Sigmoid colon (tissue), 7 donors: ENCODE data around the gene DNAJC5. TPM values are rescaled to one million over a fixed set of nuclear protein-coding genes. Genes with fewer than 3 reads are reported as not detected.

ENCODE experiments used
- DNase-seq: peaks from one replicate; pipeline ENCODE4 v3.0.0-alpha.2; 2019
- H3K27ac ChIP-seq, 4 donors: fragments of 200-600 bp; sonication (generic); one replicate each; pipeline ENCODE4 v1.5.1; 2016 to 2019; ENCODE audit warnings: mild to moderate bottlenecking in 1 of 4
- H3K27me3 ChIP-seq, 3 donors: fragments of 200-600 bp; sonication (generic); one replicate each; pipeline ENCODE4 v1.5.1; 2019; ENCODE audit warnings: mild to moderate bottlenecking in 1 of 3
- H3K36me3 ChIP-seq, 4 donors: fragments of 200-600 bp; sonication (generic); one replicate each; pipeline ENCODE4 v1.5.1; 2016 to 2019
- H3K4me1 ChIP-seq, 4 donors: fragments of 200-600 bp; sonication (generic); one replicate each; pipeline ENCODE4 v1.5.1; 2017 to 2019
- H3K4me3 ChIP-seq, 4 donors: fragments of 200-600 bp; sonication (generic); one replicate each; pipeline ENCODE4 v1.5.1; 2017 to 2019; ENCODE audit warnings: mild to moderate bottlenecking in 2 of 4, moderate library complexity in 1 of 4
- H3K9me3 ChIP-seq, 4 donors: fragments of 200-600 bp in 3 of 4; sonication (generic) in 3 of 4; one replicate each; pipeline versions ENCODE4 v1.5.1 to v1.6.1; 2013 to 2019
- EP300 ChIP-seq, 4 donors: sonication (generic); formaldehyde crosslinking; IDR thresholded peaks; one replicate each; pipeline ENCODE4 v1.6.1; 2017; ENCODE audit warnings: antibody characterized with exemption in 4 of 4
- POLR2A ChIP-seq, 2 donors: fragments of 450-650 bp; IDR thresholded peaks; one replicate each; pipeline ENCODE4 v1.6.1; 2016; ENCODE audit warnings: antibody characterized with exemption in 2 of 2, mild to moderate bottlenecking in 2 of 2, moderate library complexity in 2 of 2
- POLR2AphosphoS5 ChIP-seq, 4 donors: sonication (generic); formaldehyde crosslinking; IDR thresholded peaks; one replicate each; pipeline ENCODE4 v1.6.1; 2017; ENCODE audit warnings: antibody characterized with exemption in 4 of 4
- WGBS, 2 donors: extraction: QIAGEN DNeasy Blood & Tissue Kit; methylation state at CpG; one replicate each; pipeline ENCODE4 v1.1.7; 2013; 5-methylcytosine and 5-hydroxymethylcytosine counted together
- intact Hi-C: fragments of 100-400 bp; cut with DNase I; formaldehyde crosslinking; loops from one replicate; pipeline ENCODE4 v1.15.1; 2023
- polyA plus RNA-seq, 3 donors: library from polyadenylated mRNA; stranded (reverse); fragments of 200-250 nt; gene quantifications; one replicate each; pipeline ENCODE4 v1.2.3, GENCODE V29; 2013
- total RNA-seq, 4 donors: library from RNA; depleted of rRNA; stranded (reverse); fragments of >200 nt; gene quantifications; one replicate each; pipeline ENCODE4 v1.1.0, GENCODE V29; 2016
- TF ChIP-seq, protein P1 (sequence below), 4 experiments: fragments of 450-650 bp in 3 of 4; fragments of 200-600 bp in 1 of 4; IDR thresholded peaks; one replicate each; pipeline ENCODE4 v1.5.1; 2016 to 2019; ENCODE audit warnings: antibody characterized with exemption in 4 of 4, mild to moderate bottlenecking in 3 of 4, moderate library complexity in 2 of 4
- donor health status: healthy with polysubstance abuse.
- donor health status: Bipolar disorder and iron deficiency.
- donor health status: healthy.

The DNAJC5 gene
- total and polyA plus RNA-seq, 7 donors: 21.6 to 62.8 (median 31.4) TPM

DNA sequence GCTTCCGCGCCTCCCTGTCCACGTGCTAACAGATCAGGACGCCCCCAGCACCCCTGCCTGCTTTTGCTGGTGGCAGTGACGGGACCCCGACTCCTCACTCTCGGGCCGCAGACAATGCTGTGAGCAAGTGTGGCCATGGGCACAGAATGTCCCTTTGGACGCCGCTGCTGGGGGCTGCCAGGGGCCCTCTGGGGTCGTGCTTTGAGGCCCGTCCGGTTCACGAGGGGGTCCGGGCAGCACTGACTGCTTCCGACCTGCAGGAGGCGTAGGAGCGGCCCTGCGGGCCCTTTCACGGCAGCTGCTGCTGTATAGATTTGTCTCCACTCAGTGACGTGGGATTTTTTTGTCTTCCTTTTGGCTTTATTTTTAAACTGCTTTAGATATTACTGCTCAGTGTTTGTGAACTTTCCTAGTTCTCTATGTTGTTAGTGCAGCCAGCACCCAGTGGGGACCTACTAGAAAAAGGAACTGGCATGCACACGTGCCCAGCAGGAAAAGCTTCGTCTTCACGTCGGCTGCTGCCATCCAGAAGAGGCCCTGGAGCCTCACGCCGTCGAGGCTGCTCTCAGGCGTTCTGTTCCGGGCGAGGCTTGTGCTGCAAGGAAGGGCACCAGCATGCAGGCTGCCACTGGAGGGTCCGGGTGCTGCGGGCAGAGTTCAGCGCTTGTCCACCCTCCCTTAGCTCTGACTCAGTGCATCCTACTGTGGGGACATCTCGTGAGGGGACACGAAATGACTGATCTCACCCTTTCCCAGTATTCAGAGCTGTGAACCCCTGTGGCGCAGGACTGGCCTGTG, 39.5 kb downstream of the DNAJC5 start:
- no peak for TF ChIP-seq POLR2A (IDR thresholded peaks at IDR 0.05)
- TF ChIP-seq EP300 (IDR thresholded peaks at IDR 0.05): no peak
- no peak for TF ChIP-seq POLR2AphosphoS5 (IDR thresholded peaks at IDR 0.05)
- TF ChIP-seq, protein P1, sequence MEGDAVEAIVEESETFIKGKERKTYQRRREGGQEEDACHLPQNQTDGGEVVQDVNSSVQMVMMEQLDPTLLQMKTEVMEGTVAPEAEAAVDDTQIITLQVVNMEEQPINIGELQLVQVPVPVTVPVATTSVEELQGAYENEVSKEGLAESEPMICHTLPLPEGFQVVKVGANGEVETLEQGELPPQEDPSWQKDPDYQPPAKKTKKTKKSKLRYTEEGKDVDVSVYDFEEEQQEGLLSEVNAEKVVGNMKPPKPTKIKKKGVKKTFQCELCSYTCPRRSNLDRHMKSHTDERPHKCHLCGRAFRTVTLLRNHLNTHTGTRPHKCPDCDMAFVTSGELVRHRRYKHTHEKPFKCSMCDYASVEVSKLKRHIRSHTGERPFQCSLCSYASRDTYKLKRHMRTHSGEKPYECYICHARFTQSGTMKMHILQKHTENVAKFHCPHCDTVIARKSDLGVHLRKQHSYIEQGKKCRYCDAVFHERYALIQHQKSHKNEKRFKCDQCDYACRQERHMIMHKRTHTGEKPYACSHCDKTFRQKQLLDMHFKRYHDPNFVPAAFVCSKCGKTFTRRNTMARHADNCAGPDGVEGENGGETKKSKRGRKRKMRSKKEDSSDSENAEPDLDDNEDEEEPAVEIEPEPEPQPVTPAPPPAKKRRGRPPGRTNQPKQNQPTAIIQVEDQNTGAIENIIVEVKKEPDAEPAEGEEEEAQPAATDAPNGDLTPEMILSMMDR (IDR thresholded peaks at IDR 0.05): no peak
- Histone ChIP-seq H3K27me3 (no peaks in the 10 kb centered on the region), H3K4me3 (no peak overlapping the region), H3K27ac (no peak overlapping the region), H3K36me3 (peaks cover 19 to 85% (median 37%) of the 10 kb centered on the region in 4 donors), H3K9me3 (no peaks in the 10 kb centered on the region), H3K4me1 (peaks cover 0 to 5% (median 0%) of the 10 kb centered on the region in 4 donors)
- intact Hi-C loops: no loop called here
- WGBS, 2 donors: 88 to 90% methylated on average over 37 of the region's 37 CpGs
- DNase-seq: no peak

DNA sequence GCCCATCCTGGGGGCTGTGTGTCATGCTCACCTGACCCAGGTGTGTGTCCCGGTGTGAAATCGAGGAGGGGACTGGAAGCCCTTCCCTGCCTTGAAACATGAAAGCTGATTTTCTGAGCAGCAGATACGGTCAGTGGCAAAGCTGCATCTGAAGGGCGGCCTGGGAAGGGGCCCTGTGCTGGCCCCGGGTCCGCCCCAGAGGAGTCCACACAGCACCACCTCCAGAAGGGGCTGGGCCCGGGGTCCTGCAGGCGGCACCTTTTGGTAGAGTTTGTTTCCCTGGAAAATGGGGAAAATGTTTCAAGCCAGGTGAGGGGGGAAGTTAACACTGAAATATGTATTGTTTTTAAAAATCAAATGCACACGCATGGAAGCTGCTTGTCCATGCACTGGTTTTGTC, 40.5 kb downstream of the DNAJC5 start:
- Histone ChIP-seq H3K9me3 (no peaks in the 10 kb centered on the region), H3K4me3 (no peak overlapping the region), H3K27ac (no peak overlapping the region), H3K27me3 (no peaks in the 10 kb centered on the region), H3K4me1 (peaks cover 0 to 5% (median 0%) of the 10 kb centered on the region in 4 donors), H3K36me3 (peaks cover 24 to 85% (median 31%) of the 10 kb centered on the region in 4 donors)
- TF ChIP-seq EP300 (IDR thresholded peaks at IDR 0.05) (no peak), POLR2A (IDR thresholded peaks at IDR 0.05) (no peak), POLR2AphosphoS5 (IDR thresholded peaks at IDR 0.05) (no peak)
- TF ChIP-seq, protein P1 (IDR thresholded peaks at IDR 0.05): no peak
- DNase-seq: no peak
- 92 to 95% methylated on average over 9 of the region's 9 CpGs for WGBS, 2 donors
- intact Hi-C loops: no loop called here

DNA sequence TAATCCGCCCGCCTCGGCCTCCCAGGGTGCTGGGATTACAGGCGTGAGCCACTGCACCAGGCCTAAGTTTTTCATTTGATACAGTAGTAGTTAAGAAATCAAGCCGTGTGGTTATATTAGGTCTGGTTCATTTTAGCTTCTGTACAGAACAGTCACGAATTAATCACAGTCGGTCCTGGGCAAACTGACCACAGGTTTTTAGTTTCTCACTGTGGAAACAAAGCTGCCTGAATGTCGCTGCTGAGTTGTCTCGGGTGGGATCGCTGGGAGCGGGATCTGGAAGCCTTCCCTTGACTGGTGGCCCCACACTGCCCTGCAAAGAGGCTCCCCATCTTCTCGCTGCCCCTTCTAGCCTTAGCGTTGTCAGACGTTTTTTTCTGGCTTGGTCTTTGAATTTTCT, 42.7 kb downstream of the DNAJC5 start:
- Histone ChIP-seq H3K9me3 (no peaks in the 10 kb centered on the region), H3K27me3 (no peaks in the 10 kb centered on the region), H3K4me1 (peaks cover 0 to 5% (median 1%) of the 10 kb centered on the region in 4 donors), H3K36me3 (peaks cover 19 to 76% (median 22%) of the 10 kb centered on the region in 4 donors), H3K27ac (no peak overlapping the region), H3K4me3 (no peak overlapping the region)
- TF ChIP-seq EP300 (IDR thresholded peaks at IDR 0.05) (no peak), POLR2AphosphoS5 (IDR thresholded peaks at IDR 0.05) (no peak), POLR2A (IDR thresholded peaks at IDR 0.05) (no peak)
- TF ChIP-seq, protein P1 (IDR thresholded peaks at IDR 0.05): no peak
- intact Hi-C loops: no loop called here
- 87 to 94% methylated on average over 14 of the region's 14 CpGs for WGBS, 2 donors
- DNase-seq: no peak

DNA sequence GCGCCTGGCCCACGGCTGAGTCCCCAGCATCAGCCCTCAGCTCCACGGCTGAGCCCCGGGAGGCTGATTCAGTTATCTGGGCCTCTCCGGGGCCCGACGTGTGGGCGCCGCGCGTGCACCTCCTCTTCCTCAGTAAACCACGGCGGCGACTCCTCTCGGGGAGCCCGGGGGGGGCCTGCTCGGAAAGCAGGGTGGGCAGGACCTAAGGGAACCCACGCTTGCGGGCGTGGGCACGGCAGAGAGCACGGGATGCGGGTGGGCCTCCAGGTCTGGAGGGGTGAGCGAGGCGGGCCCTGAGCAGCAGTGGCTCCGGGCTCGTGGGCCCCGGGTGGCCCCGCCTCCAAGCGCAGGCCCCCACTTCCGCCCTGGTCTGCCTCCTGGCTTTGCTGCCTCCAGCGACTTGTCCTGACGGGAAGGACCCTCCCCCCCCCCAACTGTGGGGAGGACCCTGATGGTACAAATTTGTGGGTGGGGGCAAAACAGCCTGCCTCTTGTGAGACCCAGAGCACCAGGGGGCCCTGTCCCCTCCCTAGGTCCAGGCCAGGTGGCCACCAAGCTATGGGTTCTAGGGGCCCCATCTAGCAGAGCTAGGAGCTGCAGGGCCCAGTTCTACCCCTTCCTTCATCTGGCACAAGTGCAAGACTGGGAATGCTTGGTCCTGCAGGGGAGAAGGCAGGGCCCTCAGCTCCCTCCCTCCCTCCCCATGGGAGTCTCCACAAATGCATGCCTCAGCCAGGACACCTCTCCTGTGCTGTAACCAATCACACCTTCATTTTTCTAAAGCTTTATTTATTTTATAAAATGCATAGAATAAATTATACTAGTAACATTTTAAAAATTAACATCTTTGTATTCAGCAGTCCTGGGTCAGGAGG, 44.4 kb downstream of the DNAJC5 start:
- Histone ChIP-seq H3K9me3 (no peaks in the 10 kb centered on the region), H3K36me3 (peaks cover 33 to 82% (median 35%) of the 10 kb centered on the region in 4 donors), H3K4me1 (peaks cover 0 to 14% (median 2%) of the 10 kb centered on the region in 4 donors), H3K4me3 (no peak overlapping the region), H3K27me3 (no peaks in the 10 kb centered on the region), H3K27ac (no peak overlapping the region)
- intact Hi-C loops: no loop called here
- DNase-seq: peak; percentile 63
- TF ChIP-seq, protein P1 (IDR thresholded peaks at IDR 0.05): no peak
- TF ChIP-seq POLR2AphosphoS5 (IDR thresholded peaks at IDR 0.05): no peak
- no peak for TF ChIP-seq EP300 (IDR thresholded peaks at IDR 0.05)
- TF ChIP-seq POLR2A (IDR thresholded peaks at IDR 0.05): no peak
- WGBS, 2 donors: 77 to 91% methylated on average over 33 of the region's 33 CpGs
